Measurements from ENCODE around the gene OTUB1. TPM values are rescaled to one million over a fixed set of nuclear protein-coding genes. Genes with fewer than 3 reads are reported as not detected.

Gene OTUB1
- 56.4 and 106 TPM in 2 replicates for polyA plus RNA-seq

GRCh38 chr11:63986156-63986931 is at the start of gene OTUB1:
OTUB1 (plus strand) TSS chr11:63986438; CDS start chr11:63986457, 19 bp downstream.

GRCh38 chr11:63938479-63939396 is 47.5 kb upstream of the OTUB1 start, which contains the start of gene NAA40:
NAA40 (plus strand) TSS chr11:63939002; CDS start chr11:63939097, 95 bp downstream.

GRCh38 chr11:63974259-63975143 is 11.7 kb upstream of the OTUB1 start, which contains the start of gene COX8A:
COX8A (plus strand) TSS chr11:63974620; CDS start chr11:63974681, 61 bp downstream.

GRCh38 chr11:64035576-64035975 is 49.3 kb downstream of the OTUB1 start, which contains the start of gene FLRT1:
FLRT1 (plus strand) TSS chr11:64035931; CDS start chr11:64116268, 80,337 bp downstream.

Other genes with a start within 250 kb of the OTUB1 start
- gene ZFTA, start 217.7 kb upstream of the OTUB1 start, polyA plus RNA-seq, result 0.69 TPM in 1 of 2 replicates, not detected in the other
- gene SPINDOC, start 173.0 kb upstream of the OTUB1 start, polyA plus RNA-seq, result 0.20 TPM in 1 of 2 replicates, not detected in the other
- gene MARK2, start 147.3 kb upstream of the OTUB1 start, polyA plus RNA-seq, result 0.88 and 1.6 TPM in 2 replicates
- gene RCOR2, start 69.3 kb upstream of the OTUB1 start, polyA plus RNA-seq, result not detected in 2 replicates
- gene NAA40, start 47.4 kb upstream of the OTUB1 start, polyA plus RNA-seq, result 0.31 and 0.54 TPM in 2 replicates
- 744 and 753 TPM in 2 replicates for gene COX8A, start 11.8 kb upstream of the OTUB1 start, polyA plus RNA-seq
- gene FLRT1, start 49.5 kb downstream of the OTUB1 start, polyA plus RNA-seq, result 0.59 TPM in 1 of 2 replicates, not detected in the other
- gene MACROD1, start 179.7 kb downstream of the OTUB1 start, polyA plus RNA-seq, result 1.9 TPM in 1 of 2 replicates, not detected in the other
- 43.6 and 47.9 TPM in 2 replicates for gene STIP1, start 199.7 kb downstream of the OTUB1 start, polyA plus RNA-seq
- not detected in 2 replicates for gene FERMT3, start 220.3 kb downstream of the OTUB1 start, polyA plus RNA-seq
- gene TRPT1, start 239.7 kb downstream of the OTUB1 start, polyA plus RNA-seq, result 15.5 and 43.1 TPM in 2 replicates
- gene NUDT22, start 239.8 kb downstream of the OTUB1 start, polyA plus RNA-seq, result 8.7 and 9.8 TPM in 2 replicates
- 8.8 and 9.0 TPM in 2 replicates for gene DNAJC4, start 244.1 kb downstream of the OTUB1 start, polyA plus RNA-seq
- 9.3 and 11.2 TPM in 2 replicates for gene VEGFB, start 248.1 kb downstream of the OTUB1 start, polyA plus RNA-seq

Measured in Purkinje cell (primary cell).